Right ventricle myocardium inferior (tissue), 1 donor: ENCODE results near the gene CASK. TPM values are rescaled to one million over a fixed set of nuclear protein-coding genes. Genes with fewer than 3 reads are reported as not detected.

Experiments used
- ATAC-seq: fragments of 200-7000 bp; cut with Tn5 transposase; one replicate; pipeline ENCODE4 v1.9.1; 2020; ENCODE audit warnings: mild to moderate bottlenecking, moderate library complexity
- DNase-seq: peaks from one replicate; pipeline ENCODE4 v3.0.0; 2021; ENCODE audit errors: missing footprints
- intact Hi-C: fragments of 100-400 bp; cut with DNase I; formaldehyde crosslinking; loops from one replicate; pipeline ENCODE4 v1.11.0; 2022
- long read RNA-seq: library from polyadenylated mRNA; unstranded; transcript quantifications from one replicate; pipeline ENCODE4 v2.0.0, GENCODE V29; 2021
- total RNA-seq: library from RNA; stranded (reverse); fragmentation: NEBNext Ultra II Directional; extraction: Animal tissue kit (Norgen Biotek cat#: 25700); gene quantifications from one replicate; pipeline ENCODE4 v1.2.1, GENCODE V29; 2021
- donor health status: DM: no; HTN: yes; CAD: no; lungs with severe emphysema.

The CASK gene, protein sequence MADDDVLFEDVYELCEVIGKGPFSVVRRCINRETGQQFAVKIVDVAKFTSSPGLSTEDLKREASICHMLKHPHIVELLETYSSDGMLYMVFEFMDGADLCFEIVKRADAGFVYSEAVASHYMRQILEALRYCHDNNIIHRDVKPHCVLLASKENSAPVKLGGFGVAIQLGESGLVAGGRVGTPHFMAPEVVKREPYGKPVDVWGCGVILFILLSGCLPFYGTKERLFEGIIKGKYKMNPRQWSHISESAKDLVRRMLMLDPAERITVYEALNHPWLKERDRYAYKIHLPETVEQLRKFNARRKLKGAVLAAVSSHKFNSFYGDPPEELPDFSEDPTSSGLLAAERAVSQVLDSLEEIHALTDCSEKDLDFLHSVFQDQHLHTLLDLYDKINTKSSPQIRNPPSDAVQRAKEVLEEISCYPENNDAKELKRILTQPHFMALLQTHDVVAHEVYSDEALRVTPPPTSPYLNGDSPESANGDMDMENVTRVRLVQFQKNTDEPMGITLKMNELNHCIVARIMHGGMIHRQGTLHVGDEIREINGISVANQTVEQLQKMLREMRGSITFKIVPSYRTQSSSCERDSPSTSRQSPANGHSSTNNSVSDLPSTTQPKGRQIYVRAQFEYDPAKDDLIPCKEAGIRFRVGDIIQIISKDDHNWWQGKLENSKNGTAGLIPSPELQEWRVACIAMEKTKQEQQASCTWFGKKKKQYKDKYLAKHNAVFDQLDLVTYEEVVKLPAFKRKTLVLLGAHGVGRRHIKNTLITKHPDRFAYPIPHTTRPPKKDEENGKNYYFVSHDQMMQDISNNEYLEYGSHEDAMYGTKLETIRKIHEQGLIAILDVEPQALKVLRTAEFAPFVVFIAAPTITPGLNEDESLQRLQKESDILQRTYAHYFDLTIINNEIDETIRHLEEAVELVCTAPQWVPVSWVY
- 16.6 TPM for total RNA-seq
- long read RNA-seq, full-length matches to known transcripts = 4 of 8 reads
- long read RNA-seq, partial matches to known transcripts = 1 of 8 reads
- long read RNA-seq, other reads (novel, unspliced or antisense) = 3 of 8 reads

- DNase-seq = peak; percentile 93
- intact Hi-C loops = no loop called here
- ATAC-seq = peak; percentile 99
Measured at GRCh38 chrX:41923211-41923977, at the start of gene CASK. Gene CASK, minus strand, starts transcription at chrX:41923554. Its CDS starts 566 bp downstream, at chrX:41922988.

GRCh38 chrX:41971346-41971745, 48.0 kb upstream of the CASK start:
- intact Hi-C loops = no loop called here
- DNase-seq (no peak), ATAC-seq (no peak)

DNA sequence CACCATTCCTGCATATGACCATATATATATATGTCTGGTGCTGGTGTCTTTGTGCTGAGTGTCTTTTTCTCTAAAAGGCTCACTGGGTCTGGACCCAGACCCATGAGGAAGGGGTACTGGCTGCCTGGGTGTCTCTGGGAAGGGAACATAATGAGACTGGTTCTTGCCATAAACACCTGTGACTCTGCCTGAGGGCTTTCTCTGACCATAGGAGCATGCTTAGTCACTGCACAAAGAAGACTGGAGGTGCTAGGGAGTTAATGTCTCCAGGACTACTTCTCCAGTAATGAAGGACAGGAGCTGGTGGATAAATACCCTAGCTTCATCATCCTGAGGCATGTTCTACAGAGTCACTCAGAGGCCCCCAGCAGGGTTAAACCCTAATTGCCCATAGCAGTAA, 47.1 kb upstream of the CASK start:
- ATAC-seq = no peak
- intact Hi-C loops = no loop called here
- no peak for DNase-seq

GRCh38 chrX:41963348-41963747, 40.0 kb upstream of the CASK start:
- DNase-seq (no peak), ATAC-seq (no peak)
- intact Hi-C loops = no loop called here

DNA sequence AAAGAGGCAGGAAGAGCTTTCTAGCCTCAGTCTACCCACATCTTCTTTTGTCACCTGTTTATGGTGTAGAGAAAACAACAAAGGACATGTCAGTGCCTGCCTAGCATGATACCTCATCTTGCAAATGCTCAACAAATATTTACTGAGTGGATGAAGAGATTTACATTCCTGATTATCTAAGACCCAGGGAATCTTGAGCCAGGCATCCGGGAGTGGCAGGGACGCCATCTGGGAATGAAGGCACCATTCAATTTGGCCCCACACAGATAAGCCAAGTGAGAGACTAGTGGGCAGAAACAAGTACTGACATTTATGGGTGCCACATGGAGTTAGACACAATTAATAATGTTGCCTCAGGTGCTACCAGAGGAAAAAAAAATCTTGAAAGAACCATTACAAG, 36.8 kb upstream of the CASK start:
- ATAC-seq (no peak), DNase-seq (no peak)
- intact Hi-C loops = no loop called here

DNA sequence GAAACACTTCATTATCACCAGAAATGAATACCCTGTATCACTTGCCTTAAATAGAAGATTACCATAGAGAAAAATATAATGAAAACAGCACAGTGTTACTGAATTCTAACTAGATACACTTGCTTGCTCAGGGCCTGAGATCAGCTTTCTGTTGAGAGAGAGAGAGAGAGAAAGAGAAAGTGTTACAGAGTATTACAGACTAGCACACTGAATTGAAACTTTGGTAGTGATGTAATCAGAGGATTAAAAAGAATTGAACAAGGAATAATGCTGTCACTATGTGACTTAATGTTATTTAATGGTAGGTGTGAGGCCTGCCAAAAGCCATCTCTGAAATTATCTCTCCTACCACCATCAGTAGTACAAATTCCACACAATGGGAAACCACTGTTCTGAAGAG, 35.5 kb upstream of the CASK start:
- intact Hi-C loops = no loop called here

GRCh38 chrX:41956027-41956426, 32.7 kb upstream of the CASK start:
- intact Hi-C loops = no loop called here
- no peak for ATAC-seq
- no peak for DNase-seq

More for the DNA sequence above, 35.5 kb upstream of the CASK start:
- ATAC-seq (no peak), DNase-seq (no peak)

GRCh38 chrX:41952102-41952501, 28.7 kb upstream of the CASK start:
- intact Hi-C loops = no loop called here
- DNase-seq (no peak), ATAC-seq (no peak)

DNA sequence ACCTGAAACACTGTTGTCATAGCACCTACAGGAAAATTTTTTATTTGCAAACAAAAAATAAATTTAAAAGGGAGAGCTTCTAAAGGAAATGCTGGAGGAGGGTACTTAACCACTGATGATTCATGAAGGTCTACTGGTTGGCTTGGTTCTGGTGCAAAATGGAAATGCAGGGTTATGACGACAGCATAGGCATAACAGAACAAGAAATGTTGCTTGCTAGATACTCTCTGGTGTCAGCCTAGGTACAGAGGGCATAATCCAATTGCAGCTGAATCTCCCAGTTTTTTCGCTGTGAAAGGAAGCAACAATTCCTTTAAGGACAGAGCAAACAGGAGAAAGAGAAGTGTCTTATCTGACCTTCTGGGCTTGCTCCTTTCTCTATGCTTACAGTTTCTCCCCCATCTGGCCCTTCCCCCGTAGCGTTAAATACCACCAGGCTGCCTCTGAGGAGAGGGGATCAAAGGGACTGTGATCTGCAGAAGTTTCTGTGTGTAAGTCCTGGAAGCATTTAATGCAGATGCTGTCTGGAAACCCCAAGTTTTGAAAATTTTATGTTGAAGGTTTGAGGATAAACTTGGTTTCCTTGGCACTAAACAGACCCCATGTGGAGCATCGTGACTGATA, 23.7 kb upstream of the CASK start:
- no peak for ATAC-seq
- no peak for DNase-seq
- intact Hi-C loops = no loop called here

- no peak for DNase-seq
- ATAC-seq = no peak
- intact Hi-C loops = no loop called here
Measured at GRCh38 chrX:41946235-41946634, 22.9 kb upstream of the CASK start.

- intact Hi-C loops = no loop called here
- no peak for DNase-seq
- no peak for ATAC-seq
Measured at GRCh38 chrX:41935832-41936231, 12.5 kb upstream of the CASK start.

DNA sequence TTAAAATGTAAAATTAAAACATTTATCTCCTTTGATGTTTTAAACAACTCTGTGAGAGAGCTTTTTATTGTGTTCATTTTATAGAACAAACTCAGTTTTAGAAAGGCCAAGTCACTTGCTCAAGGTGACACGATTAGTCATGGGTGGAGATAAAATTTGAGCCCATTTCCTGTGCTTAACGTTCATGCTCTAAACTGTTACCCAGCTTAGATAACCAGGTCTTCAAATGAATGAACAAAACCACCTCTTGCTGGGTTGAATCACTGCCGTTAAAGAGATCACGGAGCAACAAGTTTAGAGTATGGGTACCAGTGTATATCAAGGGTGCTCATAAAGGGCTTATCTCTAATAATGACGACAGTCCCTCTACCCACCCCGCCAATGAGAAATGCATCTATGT, 10.2 kb upstream of the CASK start:
- ATAC-seq = no peak

GRCh38 chrX:41932885-41933284, 9.5 kb upstream of the CASK start:
- DNase-seq = no peak
- intact Hi-C loops = no loop called here
- ATAC-seq = no peak

More for the DNA sequence above, 10.2 kb upstream of the CASK start:
- DNase-seq = no peak
- intact Hi-C loops = no loop called here

GRCh38 chrX:41931591-41931990, 8.2 kb upstream of the CASK start:
- no peak for DNase-seq
- no peak for ATAC-seq
- intact Hi-C loops = no loop called here

GRCh38 chrX:41923978-41924683, 777 bp upstream of the CASK start:
- no peak for DNase-seq
- no peak for ATAC-seq
- intact Hi-C loops = no loop called here

- intact Hi-C loops = no loop called here
- DNase-seq = peak; percentile 66
- ATAC-seq = no peak
Measured at GRCh38 chrX:41922431-41923151, 763 bp downstream of the CASK start.
